Measurements from ENCODE around the gene HPS1.

Gene HPS1

DNA sequence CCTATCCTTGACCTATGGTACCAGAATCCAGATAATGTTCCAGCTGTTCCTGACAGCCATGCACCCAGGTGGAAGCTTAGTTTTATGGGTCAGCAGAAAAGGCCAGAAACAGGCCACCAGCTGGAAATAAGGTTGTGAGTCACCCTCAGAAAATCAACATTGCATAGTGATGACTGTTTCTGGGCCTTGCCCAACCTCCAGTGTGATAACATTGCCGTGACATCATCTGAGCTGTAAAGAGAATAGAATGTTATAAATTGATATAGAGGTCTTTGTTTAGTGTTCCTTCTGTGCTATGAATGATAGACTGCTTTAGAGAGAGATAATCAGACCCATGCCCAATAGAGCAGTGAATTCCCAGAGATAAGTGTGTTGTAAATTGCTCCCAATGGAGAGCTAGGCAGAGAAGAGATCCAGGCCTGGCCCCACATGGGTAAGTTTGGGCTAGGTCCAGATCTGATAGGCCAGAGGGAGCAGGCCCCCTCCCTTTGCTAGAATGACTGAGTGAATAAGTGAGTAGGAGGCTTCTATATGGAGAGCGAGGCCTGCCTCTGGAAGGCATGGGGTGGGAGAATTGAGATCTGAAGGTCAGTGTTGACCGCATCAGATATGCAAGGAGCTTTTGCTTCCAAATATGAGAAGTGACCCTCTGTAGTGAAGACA, 14.2 kb upstream of the HPS1 start (continued):
- peak; percentile 59; the same call in 1 of the 2 replicates for TF ChIP-seq KLF8 (tag by site-specific recombination; IDR thresholded peaks at IDR 0.05)
- TF ChIP-seq ZFP69B (tag by site-specific recombination; IDR thresholded peaks at IDR 0.05) = peak; percentile 79
- TF ChIP-seq ZBTB44 (tag by site-specific recombination; IDR thresholded peaks at IDR 0.05) = no peak
- no peak for TF ChIP-seq ZNF510 (tag by site-specific recombination; IDR thresholded peaks at IDR 0.05; ENCODE audit: insufficient replicate concordance)
- no peak for TF ChIP-seq ZNF133 (tag by site-specific recombination; IDR thresholded peaks at IDR 0.05)
- TF ChIP-seq KLF16 (tag by site-specific recombination; IDR thresholded peaks at IDR 0.05) = 0 out of 2 replicates have a peak, but pooled peaks have one; percentile 26
- TF ChIP-seq, protein P1, sequence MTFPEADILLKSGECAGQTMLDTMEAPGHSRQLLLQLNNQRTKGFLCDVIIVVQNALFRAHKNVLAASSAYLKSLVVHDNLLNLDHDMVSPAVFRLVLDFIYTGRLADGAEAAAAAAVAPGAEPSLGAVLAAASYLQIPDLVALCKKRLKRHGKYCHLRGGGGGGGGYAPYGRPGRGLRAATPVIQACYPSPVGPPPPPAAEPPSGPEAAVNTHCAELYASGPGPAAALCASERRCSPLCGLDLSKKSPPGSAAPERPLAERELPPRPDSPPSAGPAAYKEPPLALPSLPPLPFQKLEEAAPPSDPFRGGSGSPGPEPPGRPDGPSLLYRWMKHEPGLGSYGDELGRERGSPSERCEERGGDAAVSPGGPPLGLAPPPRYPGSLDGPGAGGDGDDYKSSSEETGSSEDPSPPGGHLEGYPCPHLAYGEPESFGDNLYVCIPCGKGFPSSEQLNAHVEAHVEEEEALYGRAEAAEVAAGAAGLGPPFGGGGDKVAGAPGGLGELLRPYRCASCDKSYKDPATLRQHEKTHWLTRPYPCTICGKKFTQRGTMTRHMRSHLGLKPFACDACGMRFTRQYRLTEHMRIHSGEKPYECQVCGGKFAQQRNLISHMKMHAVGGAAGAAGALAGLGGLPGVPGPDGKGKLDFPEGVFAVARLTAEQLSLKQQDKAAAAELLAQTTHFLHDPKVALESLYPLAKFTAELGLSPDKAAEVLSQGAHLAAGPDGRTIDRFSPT (tag by site-specific recombination; IDR thresholded peaks at IDR 0.05) = peak; percentile 89
- TF ChIP-seq, protein P2, sequence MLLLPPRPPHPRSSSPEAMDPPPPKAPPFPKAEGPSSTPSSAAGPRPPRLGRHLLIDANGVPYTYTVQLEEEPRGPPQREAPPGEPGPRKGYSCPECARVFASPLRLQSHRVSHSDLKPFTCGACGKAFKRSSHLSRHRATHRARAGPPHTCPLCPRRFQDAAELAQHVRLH (tag by site-specific recombination; IDR thresholded peaks at IDR 0.05) = no peak
- no peak for TF ChIP-seq ZNF600 (tag by site-specific recombination; IDR thresholded peaks at IDR 0.05)
- no peak for TF ChIP-seq ZNF341 (tag by site-specific recombination; IDR thresholded peaks at IDR 0.05; ENCODE audit: low read depth)
- TF ChIP-seq GFI1B (tag by site-specific recombination; IDR thresholded peaks at IDR 0.05) = no peak
- TF ChIP-seq ZNF785 (tag by site-specific recombination; IDR thresholded peaks at IDR 0.05) = no peak
- TF ChIP-seq MEIS1 (CRISPR knock-in tag; IDR thresholded peaks at IDR 0.05; ENCODE audit: borderline replicate concordance) = no peak; the same call in 1 of the 2 replicates
- peak; percentile 30; the same call in 1 of the 2 replicates for TF ChIP-seq ZIC2 (tag by site-specific recombination; IDR thresholded peaks at IDR 0.05)
- TF ChIP-seq HOXD13 (CRISPR knock-in tag; IDR thresholded peaks at IDR 0.05; ENCODE audit: borderline replicate concordance) = no peak
- peak; percentile 48; the same call in 1 of the 2 replicates for TF ChIP-seq ZFHX2 (tag by site-specific recombination; conservative IDR thresholded peaks at IDR 0.05)
- TF ChIP-seq, protein P3, sequence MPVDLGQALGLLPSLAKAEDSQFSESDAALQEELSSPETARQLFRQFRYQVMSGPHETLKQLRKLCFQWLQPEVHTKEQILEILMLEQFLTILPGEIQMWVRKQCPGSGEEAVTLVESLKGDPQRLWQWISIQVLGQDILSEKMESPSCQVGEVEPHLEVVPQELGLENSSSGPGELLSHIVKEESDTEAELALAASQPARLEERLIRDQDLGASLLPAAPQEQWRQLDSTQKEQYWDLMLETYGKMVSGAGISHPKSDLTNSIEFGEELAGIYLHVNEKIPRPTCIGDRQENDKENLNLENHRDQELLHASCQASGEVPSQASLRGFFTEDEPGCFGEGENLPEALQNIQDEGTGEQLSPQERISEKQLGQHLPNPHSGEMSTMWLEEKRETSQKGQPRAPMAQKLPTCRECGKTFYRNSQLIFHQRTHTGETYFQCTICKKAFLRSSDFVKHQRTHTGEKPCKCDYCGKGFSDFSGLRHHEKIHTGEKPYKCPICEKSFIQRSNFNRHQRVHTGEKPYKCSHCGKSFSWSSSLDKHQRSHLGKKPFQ (tag by site-specific recombination; IDR thresholded peaks at IDR 0.05) = no peak
- TF ChIP-seq, protein P4, sequence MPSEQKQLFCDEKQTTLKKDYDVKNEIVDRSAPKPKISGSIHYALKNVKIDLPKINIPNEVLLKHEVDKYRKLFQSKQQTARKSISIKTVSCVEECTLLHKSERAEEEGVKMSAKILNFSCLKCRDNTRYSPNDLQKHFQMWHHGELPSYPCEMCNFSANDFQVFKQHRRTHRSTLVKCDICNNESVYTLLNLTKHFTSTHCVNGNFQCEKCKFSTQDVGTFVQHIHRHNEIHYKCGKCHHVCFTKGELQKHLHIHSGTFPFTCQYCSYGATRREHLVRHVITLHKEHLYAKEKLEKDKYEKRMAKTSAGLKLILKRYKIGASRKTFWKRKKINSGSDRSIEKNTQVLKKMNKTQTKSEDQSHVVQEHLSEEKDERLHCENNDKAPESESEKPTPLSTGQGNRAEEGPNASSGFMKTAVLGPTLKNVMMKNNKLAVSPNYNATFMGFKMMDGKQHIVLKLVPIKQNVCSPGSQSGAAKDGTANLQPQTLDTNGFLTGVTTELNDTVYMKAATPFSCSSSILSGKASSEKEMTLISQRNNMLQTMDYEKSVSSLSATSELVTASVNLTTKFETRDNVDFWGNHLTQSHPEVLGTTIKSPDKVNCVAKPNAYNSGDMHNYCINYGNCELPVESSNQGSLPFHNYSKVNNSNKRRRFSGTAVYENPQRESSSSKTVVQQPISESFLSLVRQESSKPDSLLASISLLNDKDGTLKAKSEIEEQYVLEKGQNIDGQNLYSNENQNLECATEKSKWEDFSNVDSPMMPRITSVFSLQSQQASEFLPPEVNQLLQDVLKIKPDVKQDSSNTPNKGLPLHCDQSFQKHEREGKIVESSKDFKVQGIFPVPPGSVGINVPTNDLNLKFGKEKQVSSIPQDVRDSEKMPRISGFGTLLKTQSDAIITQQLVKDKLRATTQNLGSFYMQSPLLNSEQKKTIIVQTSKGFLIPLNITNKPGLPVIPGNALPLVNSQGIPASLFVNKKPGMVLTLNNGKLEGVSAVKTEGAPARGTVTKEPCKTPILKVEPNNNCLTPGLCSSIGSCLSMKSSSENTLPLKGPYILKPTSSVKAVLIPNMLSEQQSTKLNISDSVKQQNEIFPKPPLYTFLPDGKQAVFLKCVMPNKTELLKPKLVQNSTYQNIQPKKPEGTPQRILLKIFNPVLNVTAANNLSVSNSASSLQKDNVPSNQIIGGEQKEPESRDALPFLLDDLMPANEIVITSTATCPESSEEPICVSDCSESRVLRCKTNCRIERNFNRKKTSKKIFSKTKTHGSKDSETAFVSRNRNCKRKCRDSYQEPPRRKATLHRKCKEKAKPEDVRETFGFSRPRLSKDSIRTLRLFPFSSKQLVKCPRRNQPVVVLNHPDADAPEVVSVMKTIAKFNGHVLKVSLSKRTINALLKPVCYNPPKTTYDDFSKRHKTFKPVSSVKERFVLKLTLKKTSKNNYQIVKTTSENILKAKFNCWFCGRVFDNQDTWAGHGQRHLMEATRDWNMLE (tag by site-specific recombination; conservative IDR thresholded peaks at IDR 0.05; ENCODE audit: low read depth) = peak; percentile 44; the same call in 1 of the 2 replicates
- no peak for TF ChIP-seq ZNF423 (tag by site-specific recombination; IDR thresholded peaks at IDR 0.05)
- no peak; the same call in 1 of the 2 replicates for TF ChIP-seq ZNF558 (tag by site-specific recombination; IDR thresholded peaks at IDR 0.05)
- TF ChIP-seq SETDB1 (IDR thresholded peaks at IDR 0.05; ENCODE audit: insufficient read length, low read length) = no peak
- peak; percentile 95 for TF ChIP-seq ZBTB21 (tag by site-specific recombination; IDR thresholded peaks at IDR 0.05)
- TF ChIP-seq ZNF223 (tag by site-specific recombination; IDR thresholded peaks at IDR 0.05) = no peak
- no peak for TF ChIP-seq ZNF585B (tag by site-specific recombination; IDR thresholded peaks at IDR 0.05)
- TF ChIP-seq, protein P5, sequence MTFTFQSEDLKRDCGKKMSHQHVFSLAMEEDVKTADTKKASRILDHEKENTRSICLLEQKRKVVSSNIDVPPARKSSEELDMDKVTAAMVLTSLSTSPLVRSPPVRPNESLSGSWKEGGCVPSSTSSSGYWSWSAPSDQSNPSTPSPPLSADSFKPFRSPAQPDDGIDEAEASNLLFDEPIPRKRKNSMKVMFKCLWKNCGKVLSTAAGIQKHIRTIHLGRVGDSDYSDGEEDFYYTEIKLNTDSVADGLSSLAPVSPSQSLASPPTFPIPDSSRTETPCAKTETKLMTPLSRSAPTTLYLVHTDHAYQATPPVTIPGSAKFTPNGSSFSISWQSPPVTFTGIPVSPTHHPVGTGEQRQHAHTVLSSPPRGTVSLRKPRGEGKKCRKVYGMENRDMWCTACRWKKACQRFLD (tag by site-specific recombination; IDR thresholded peaks at IDR 0.05) = no peak
- no peak for TF ChIP-seq MZF1 (tag by site-specific recombination; IDR thresholded peaks at IDR 0.05; ENCODE audit: borderline replicate concordance)
- no peak for TF ChIP-seq ZNF239 (tag by site-specific recombination; IDR thresholded peaks at IDR 0.05)
- TF ChIP-seq ZNF394 (tag by site-specific recombination; IDR thresholded peaks at IDR 0.05; ENCODE audit: borderline replicate concordance) = peak; percentile 57
- 0 out of 2 replicates have a peak, but pooled peaks have one; percentile 32 for TF ChIP-seq ZBTB17 (tag by site-specific recombination; IDR thresholded peaks at IDR 0.05)

All from HEK293 (cell line).